ENCODE results near the gene EEF1AKMT3. TPM values are rescaled to one million over a fixed set of nuclear protein-coding genes. Genes with fewer than 3 reads are reported as not detected.
A peak's percentile ranks its signal among the peaks of the same experiment; 100 is the strongest.

Gene EEF1AKMT3
- polyA plus RNA-seq, 3 donors, result 5.5 to 12.0 (median 6.3) TPM

- no peak overlapping the region for H3K27ac ChIP-seq (ENCODE audit: low read depth, low read length)
- WGBS, 3 donors, result 6 to 10% (median 8%) methylated on average over 21 of the region's 21 CpGs
Observed at GRCh38 chr12:57744194-57744776, 28.1 kb upstream of the EEF1AKMT3 start.

- WGBS, 3 donors, result 0 to 1% (median 0%) methylated on average over 29 of the region's 29 CpGs
- peak within 1 kb of the TSS; percentile 96 for H3K27ac ChIP-seq (ENCODE audit: low read depth, low read length)
Observed at GRCh38 chr12:57744777-57745484, 27.5 kb upstream of the EEF1AKMT3 start, which contains the start of gene TSPAN31. Gene TSPAN31, plus strand, starts transcription at chr12:57745039. Its CDS starts 116 bp downstream, at chr12:57745155.

GRCh38 chr12:57745485-57745881 is 26.9 kb upstream of the EEF1AKMT3 start:
- 30 to 45% (median 36%) methylated on average over 8 of the region's 8 CpGs for WGBS, 3 donors
- H3K27ac ChIP-seq (ENCODE audit: low read depth, low read length), result peak overlapping the region; percentile 96

GRCh38 chr12:57746025-57746424 is 26.4 kb upstream of the EEF1AKMT3 start:
- H3K27ac ChIP-seq (ENCODE audit: low read depth, low read length), result peak overlapping the region; percentile 96
- WGBS, 3 donors, result 88 to 92% (median 88%) methylated on average over 3 of the region's 3 CpGs

GRCh38 chr12:57749061-57749460 is 23.4 kb upstream of the EEF1AKMT3 start:
- 89 to 96% (median 92%) methylated on average over 5 of the region's 5 CpGs for WGBS, 3 donors
- no peak overlapping the region for H3K27ac ChIP-seq (ENCODE audit: low read depth, low read length)

GRCh38 chr12:57750561-57751431 is 21.6 kb upstream of the EEF1AKMT3 start:
- H3K27ac ChIP-seq (ENCODE audit: low read depth, low read length), result no peak overlapping the region
- WGBS, 3 donors, result 89 to 91% (median 89%) methylated on average over 15 of the region's 15 CpGs

GRCh38 chr12:57751432-57751787 is 21.0 kb upstream of the EEF1AKMT3 start:
- H3K27ac ChIP-seq (ENCODE audit: low read depth, low read length), result no peak overlapping the region
- 9 to 10% (median 9%) methylated on average over 8 of the region's 8 CpGs for whole genome bisulfite sequencing, 3 donors

GRCh38 chr12:57751788-57752667 is 20.4 kb upstream of the EEF1AKMT3 start, which contains the start of gene CDK4:
Gene CDK4, minus strand, starts transcription at chr12:57752310. Its CDS starts 593 bp downstream, at chr12:57751717.
- 0 to 1% (median 1%) methylated on average over 58 of the region's 58 CpGs for WGBS, 3 donors
- H3K27ac ChIP-seq (ENCODE audit: low read depth, low read length), result no peak within 1 kb of the TSS

GRCh38 chr12:57752668-57753000 is 19.8 kb upstream of the EEF1AKMT3 start:
- WGBS, 3 donors, result 1 to 3% (median 2%) methylated on average over 5 of the region's 5 CpGs
- no peak overlapping the region for H3K27ac ChIP-seq (ENCODE audit: low read depth, low read length)

- no peak overlapping the region for H3K27ac ChIP-seq (ENCODE audit: low read depth, low read length)
- WGBS, 3 donors, result 22 to 41% (median 40%) methylated on average over 1 of the region's 1 CpG
Observed at GRCh38 chr12:57753756-57754337, 18.6 kb upstream of the EEF1AKMT3 start.

GRCh38 chr12:57754411-57755193 is 17.8 kb upstream of the EEF1AKMT3 start, which contains the start of gene MARCHF9:
Gene MARCHF9, plus strand, starts transcription at chr12:57755103. Its CDS starts 426 bp downstream, at chr12:57755529.
- 1 to 2% (median 2%) methylated on average over 17 to 39 of the region's 41 CpGs for WGBS, 3 donors
- H3K27ac ChIP-seq (ENCODE audit: low read depth, low read length), result no peak within 1 kb of the TSS

GRCh38 chr12:57755194-57755453 is 17.3 kb upstream of the EEF1AKMT3 start:
- H3K27ac ChIP-seq (ENCODE audit: low read depth, low read length), result no peak overlapping the region
- 0% methylated on average over 1 to 34 of the region's 34 CpGs for WGBS, 3 donors

- no peak overlapping the region for H3K27ac ChIP-seq (ENCODE audit: low read depth, low read length)
- 1 to 3% (median 1%) methylated on average over 58 to 75 of the region's 76 CpGs for WGBS, 3 donors
Observed at GRCh38 chr12:57755454-57756372, 16.7 kb upstream of the EEF1AKMT3 start.

- WGBS, 3 donors, result 36 to 55% (median 46%) methylated on average over 21 to 22 of the region's 22 CpGs
- no peak overlapping the region for H3K27ac ChIP-seq (ENCODE audit: low read depth, low read length)
Observed at GRCh38 chr12:57756406-57757341, 15.7 kb upstream of the EEF1AKMT3 start.

- WGBS, 3 donors, result 95 to 96% (median 95%) methylated on average over 4 of the region's 4 CpGs
- no peak overlapping the region for H3K27ac ChIP-seq (ENCODE audit: low read depth, low read length)
Observed at GRCh38 chr12:57757771-57758170, 14.6 kb upstream of the EEF1AKMT3 start.
